GM12873 (cell line): ENCODE measurements around the gene FZD8.

Experiments
- TF ChIP-seq, protein P1 (sequence below): IDR thresholded peaks from 2 replicates; pipeline ENCODE4 v1.5.1; 2012; ENCODE audit warnings: low read depth, mild to moderate bottlenecking, moderate library complexity, low read length, control low read depth; ENCODE audit not compliant: insufficient read depth; ENCODE audit errors: missing control alignments

FZD8 gene

DNA sequence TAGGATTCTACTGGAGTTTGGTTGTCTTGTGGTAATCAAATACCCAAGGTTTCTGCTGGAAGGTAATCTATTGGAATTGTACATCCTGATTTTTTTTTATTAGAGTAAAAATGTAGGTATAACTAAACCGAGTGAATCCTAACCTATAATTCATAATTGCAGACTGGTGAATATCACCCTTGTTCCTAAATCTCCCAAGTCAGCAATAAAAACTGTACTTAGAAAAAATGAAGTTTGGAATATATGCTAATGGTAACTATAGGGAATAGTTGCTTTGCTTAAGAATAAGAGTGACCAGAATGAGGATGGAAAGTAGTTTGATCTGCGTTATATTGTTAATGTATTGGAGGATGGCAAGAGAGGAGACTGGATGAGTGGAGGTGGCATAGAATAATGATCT lies 10.7 kb upstream of the FZD8 start:
- TF ChIP-seq, protein P1, sequence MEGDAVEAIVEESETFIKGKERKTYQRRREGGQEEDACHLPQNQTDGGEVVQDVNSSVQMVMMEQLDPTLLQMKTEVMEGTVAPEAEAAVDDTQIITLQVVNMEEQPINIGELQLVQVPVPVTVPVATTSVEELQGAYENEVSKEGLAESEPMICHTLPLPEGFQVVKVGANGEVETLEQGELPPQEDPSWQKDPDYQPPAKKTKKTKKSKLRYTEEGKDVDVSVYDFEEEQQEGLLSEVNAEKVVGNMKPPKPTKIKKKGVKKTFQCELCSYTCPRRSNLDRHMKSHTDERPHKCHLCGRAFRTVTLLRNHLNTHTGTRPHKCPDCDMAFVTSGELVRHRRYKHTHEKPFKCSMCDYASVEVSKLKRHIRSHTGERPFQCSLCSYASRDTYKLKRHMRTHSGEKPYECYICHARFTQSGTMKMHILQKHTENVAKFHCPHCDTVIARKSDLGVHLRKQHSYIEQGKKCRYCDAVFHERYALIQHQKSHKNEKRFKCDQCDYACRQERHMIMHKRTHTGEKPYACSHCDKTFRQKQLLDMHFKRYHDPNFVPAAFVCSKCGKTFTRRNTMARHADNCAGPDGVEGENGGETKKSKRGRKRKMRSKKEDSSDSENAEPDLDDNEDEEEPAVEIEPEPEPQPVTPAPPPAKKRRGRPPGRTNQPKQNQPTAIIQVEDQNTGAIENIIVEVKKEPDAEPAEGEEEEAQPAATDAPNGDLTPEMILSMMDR, result no peak

DNA sequence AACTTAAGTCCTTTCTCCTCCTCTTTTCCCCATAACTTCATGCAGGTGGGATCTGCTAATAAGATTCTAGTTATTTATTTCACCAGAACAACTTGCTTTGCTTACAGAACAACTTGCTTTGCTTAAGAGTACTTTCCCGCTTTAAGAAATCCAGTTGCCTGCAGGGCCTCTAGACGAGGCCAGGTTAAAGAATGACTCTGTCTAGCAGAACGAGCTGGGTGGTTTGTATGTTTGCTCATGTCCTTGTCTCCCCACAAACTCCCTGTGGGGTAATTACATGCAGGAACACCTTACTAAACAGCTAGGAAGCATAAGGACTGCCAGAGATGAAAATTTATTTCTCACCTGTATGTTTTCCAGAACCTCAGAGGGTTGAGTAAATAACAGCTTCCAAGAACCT lies 8.8 kb upstream of the FZD8 start:
- TF ChIP-seq, protein P1, result no peak

DNA sequence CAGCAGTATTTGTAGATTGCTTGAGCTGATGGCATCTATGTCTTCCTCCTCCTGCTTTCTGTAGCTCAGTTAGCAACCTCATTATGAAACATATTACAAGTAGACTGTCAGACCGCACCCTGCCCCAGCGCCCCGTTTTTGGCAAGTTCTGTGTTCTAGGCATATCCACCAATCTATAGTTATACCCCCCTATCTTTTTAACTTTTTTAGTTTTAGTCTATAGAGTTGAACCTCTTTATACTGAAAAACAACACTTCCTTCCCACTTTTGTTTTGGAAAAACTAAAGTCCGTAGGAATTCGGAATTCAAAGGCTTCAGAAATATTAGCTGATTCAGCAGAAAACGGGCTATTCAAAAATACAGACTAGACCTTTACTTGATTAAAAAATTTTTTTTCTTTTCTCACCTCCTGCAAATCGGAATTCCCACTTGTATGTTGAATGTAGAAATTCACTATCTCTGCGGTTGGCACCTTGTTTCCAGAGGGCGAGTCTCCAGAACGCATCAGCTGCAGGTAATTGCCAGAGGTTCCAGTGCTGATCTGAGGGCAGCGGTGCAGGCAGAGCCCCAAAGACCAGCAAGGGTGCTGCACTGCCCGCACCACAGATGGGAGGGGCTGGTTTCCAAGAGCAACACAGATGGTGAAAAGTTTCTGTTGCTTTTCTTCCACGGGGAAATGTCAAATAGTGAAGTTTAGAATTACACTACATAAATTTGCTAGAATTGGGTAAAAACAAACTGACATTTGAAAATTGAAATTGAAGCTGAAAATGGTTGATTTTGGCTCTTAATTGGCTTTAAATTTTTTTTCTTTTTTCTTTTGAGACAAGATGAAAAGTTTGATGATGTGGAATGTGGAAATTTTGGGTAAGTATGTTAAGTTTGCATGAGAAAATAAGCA lies 2.2 kb upstream of the FZD8 start:
- TF ChIP-seq, protein P1, result no peak

DNA sequence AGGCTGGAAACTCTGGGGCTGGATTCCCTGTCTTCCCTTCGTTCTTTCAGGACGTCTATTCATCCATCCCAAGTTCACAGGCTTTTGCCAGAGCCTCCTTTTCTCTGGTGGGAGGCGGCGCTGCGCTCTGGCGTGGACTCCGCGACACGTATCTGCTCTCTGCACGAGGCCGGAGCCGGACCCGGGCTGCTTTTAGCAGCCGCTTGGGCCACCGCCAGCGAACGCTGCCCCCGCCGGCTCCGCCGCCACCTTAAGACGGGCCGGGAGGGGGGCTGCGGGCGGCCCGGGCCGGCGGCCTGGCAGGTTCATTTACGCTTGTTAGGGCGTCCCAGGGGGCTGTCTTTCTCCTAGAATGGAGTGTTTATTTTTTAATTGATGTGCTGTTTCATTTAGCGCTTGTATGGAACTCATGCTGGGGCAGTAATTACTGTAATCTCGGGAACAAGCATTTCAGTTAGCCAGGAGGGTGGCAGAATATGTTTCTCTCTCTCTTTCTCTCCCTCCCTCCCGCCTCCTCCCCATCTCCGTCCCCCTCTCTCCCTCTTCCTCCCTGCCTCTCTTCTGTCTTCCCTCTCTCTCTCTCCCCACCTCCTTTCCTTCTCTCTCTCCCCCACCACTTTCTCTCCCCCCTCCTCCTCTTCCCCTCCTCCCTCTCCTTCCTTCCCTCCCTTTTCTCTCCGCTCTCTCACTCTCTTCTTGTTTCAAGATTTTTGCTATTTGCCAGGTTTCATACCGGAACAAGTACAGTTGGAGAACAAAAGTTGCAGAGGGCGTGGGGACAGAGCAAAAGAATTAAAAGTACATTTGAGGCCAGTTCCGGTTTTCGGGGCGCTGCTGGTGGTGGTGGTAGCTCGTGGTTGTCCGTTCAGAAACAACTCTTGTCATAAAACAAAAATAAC lies 1.3 kb upstream of the FZD8 start:
- TF ChIP-seq, protein P1, result no peak

DNA sequence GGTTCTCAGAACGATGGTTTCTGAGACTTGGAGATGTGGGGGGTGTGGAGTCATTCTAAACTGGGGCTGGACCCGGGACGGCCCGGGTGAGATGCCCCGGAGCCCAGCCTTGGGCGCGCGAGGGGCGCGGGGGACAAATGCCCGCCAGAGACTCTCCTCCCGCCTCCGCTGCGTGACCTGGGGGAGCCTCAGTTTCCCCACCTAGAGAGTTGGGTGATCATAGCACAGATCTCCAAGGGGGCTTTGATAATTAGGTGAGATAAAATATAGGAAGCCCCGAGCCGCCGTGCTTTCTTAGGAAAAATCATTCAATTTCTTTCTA lies 658 bp upstream of the FZD8 start:
- TF ChIP-seq, protein P1, result no peak

DNA sequence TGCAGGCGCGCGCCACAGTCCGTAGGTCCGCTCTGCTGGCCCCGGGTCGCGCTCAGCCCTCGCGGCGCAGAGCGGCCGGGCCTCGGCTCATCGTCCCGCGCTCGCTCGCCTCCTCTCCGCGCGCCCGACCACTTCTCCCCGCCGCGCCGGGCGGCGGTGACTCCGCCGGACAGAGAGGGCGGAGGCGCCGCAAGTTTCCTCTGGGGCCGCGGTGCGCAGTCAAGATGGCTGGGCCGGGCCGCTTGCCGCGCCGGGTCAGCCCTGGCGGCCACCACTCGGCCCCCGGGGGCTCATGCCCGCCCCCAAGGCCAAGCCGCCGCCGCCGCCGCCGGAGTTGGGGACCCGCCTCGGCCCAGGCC lies 441 bp downstream of the FZD8 start:
- TF ChIP-seq, protein P1, result no peak
